Retinal pigment epithelial cell (primary cell): Measurements from ENCODE around the gene LGR6.

Source experiments
- DNase-seq: peaks from one replicate; pipeline ENCODE4 v3.0.0-alpha.2; 2010; ENCODE audit warnings: low read depth
- H3K4me3 ChIP-seq: 2 replicates; pipeline ENCODE4 v1.5.1; 2011; ENCODE audit warnings: mild to moderate bottlenecking, low read length, control low read depth, moderate library complexity
- CTCF ChIP-seq: conservative IDR thresholded peaks from 2 replicates; pipeline ENCODE4 v1.5.1; 2011; ENCODE audit warnings: low read depth, low read length, control low read depth, inconsistent platforms

Gene LGR6

GRCh38 chr1:202160377-202160940 lies 33.1 kb upstream of the LGR6 start, which contains the start of gene PTPN7:
Gene PTPN7 (minus strand): TSS chr1:202160602. CDS start chr1:202159402, 1,200 bp downstream.
- no peak within 1 kb of the TSS for H3K4me3 ChIP-seq
- no peak for TF ChIP-seq CTCF
- DNase-seq, result no peak

DNA sequence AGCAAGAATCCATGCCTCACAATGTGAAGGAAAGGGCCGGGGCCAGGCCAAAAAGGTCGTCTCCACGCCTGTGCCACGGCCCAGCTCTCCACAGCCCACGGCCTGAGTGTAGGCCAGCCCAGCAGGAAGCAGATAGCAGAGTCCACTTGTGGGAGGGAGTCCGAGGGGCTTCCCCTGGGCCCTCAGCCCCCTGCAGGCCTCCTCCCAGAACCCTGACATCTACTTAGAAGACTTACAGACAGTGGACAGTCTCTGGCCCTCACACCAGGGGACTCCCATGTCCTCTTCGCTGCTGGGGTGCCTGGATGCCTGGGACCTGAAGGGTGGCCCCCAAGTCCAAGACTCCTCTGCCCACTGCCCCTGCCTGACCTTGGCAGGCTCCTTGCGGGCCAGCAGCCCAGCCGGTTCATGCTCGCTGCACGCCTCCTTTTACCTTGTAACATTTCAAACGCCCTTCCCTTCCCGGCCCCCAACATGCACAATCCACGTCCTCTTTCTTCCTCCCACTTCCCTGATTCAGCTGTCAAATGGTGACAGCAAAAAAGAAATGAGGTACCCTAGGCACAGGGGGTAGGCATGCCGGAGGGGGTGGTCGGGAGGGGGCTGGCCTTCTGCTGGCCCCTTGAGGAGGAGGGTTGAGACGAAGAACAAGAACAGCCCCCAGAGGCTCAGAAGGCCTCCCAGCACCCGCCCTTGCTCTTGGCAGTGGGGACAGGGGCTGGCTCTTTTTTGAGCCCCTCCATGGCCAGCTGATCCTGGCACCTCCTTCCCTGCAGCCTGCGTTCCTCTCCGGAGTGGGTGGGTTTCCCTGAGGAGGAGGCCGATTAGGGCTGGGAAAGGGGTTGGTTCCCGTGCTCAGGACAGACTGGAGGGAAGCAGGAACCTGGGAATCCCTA lies 32.2 kb upstream of the LGR6 start:
- H3K4me3 ChIP-seq, result no peak overlapping the region

GRCh38 chr1:202162047-202162417 lies 31.6 kb upstream of the LGR6 start:
- no peak overlapping the region for H3K4me3 ChIP-seq
- TF ChIP-seq CTCF, result no peak
- DNase-seq, result no peak

More for the DNA sequence above, 32.2 kb upstream of the LGR6 start:
- no peak for TF ChIP-seq CTCF
- DNase-seq, result no peak

- no peak overlapping the region for H3K4me3 ChIP-seq
- TF ChIP-seq CTCF, result no peak
- no peak for DNase-seq
Measured at GRCh38 chr1:202162418-202163280, 30.9 kb upstream of the LGR6 start.

GRCh38 chr1:202163281-202164270 lies 30.0 kb upstream of the LGR6 start:
- TF ChIP-seq CTCF, result no peak
- H3K4me3 ChIP-seq, result no peak overlapping the region
- no peak for DNase-seq
